ENCODE measurements around the gene ELMO3. TPM values are rescaled to one million over a fixed set of nuclear protein-coding genes. Genes with fewer than 3 reads are reported as not detected.

ELMO3 gene
- total and polyA plus RNA-seq, 2 experiments from 2014 or later: 0.15 to 1.1 TPM

- TF ChIP-seq, protein P1, sequence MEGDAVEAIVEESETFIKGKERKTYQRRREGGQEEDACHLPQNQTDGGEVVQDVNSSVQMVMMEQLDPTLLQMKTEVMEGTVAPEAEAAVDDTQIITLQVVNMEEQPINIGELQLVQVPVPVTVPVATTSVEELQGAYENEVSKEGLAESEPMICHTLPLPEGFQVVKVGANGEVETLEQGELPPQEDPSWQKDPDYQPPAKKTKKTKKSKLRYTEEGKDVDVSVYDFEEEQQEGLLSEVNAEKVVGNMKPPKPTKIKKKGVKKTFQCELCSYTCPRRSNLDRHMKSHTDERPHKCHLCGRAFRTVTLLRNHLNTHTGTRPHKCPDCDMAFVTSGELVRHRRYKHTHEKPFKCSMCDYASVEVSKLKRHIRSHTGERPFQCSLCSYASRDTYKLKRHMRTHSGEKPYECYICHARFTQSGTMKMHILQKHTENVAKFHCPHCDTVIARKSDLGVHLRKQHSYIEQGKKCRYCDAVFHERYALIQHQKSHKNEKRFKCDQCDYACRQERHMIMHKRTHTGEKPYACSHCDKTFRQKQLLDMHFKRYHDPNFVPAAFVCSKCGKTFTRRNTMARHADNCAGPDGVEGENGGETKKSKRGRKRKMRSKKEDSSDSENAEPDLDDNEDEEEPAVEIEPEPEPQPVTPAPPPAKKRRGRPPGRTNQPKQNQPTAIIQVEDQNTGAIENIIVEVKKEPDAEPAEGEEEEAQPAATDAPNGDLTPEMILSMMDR (IDR thresholded peaks at IDR 0.05; ENCODE audit: low read depth, low read length): no peak
- Histone ChIP-seq H3K36me3 (peaks cover 5% of the 10 kb centered on the region), H3K4me1 (ENCODE audit: low read depth) (no peaks in the 10 kb centered on the region), H3K4me3 (no peak overlapping the region), H3K9me3 (ENCODE audit: low read depth) (no peaks in the 10 kb centered on the region), H3K27ac (no peak overlapping the region), H3K27me3 (no peaks in the 10 kb centered on the region)
- no peak for DNase-seq (ENCODE audit: low read depth in 1 of 2, low spot score in 1 of 2)
Observed at GRCh38 chr16:67238806-67239470, 40.0 kb downstream of the ELMO3 start.

DNA sequence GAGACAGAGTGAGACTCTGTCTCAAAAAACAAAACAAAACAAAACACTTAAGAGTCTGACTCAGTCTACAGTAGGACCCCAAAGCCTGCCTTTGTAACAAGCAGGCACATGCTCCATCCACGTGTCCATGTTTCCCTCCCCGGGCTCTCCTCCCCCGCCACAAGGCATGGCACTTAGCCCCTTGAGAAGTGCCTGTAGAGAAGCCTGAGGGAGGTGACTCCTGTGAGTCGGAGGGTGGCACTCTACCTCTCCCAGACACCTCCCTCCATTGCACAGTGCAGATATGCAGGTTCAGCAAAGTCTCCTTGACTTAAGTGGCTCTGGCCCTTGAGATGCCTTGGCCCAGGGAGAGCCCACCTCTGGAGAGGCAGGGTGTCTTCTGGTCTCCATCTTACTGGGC, 41.6 kb downstream of the ELMO3 start:
- H3K9me3 ChIP-seq (ENCODE audit: low read depth): no peaks in the 10 kb centered on the region
- no peak for DNase-seq (ENCODE audit: low read depth in 1 of 2, low spot score in 1 of 2)
- TF ChIP-seq, protein P1 (IDR thresholded peaks at IDR 0.05; ENCODE audit: low read depth, low read length): no peak
- H3K27me3 ChIP-seq: no peaks in the 10 kb centered on the region
- H3K4me3 ChIP-seq: no peak overlapping the region
- no peaks in the 10 kb centered on the region for H3K4me1 ChIP-seq (ENCODE audit: low read depth)
- H3K27ac ChIP-seq: no peak overlapping the region
- peaks cover 5% of the 10 kb centered on the region for H3K36me3 ChIP-seq

DNA sequence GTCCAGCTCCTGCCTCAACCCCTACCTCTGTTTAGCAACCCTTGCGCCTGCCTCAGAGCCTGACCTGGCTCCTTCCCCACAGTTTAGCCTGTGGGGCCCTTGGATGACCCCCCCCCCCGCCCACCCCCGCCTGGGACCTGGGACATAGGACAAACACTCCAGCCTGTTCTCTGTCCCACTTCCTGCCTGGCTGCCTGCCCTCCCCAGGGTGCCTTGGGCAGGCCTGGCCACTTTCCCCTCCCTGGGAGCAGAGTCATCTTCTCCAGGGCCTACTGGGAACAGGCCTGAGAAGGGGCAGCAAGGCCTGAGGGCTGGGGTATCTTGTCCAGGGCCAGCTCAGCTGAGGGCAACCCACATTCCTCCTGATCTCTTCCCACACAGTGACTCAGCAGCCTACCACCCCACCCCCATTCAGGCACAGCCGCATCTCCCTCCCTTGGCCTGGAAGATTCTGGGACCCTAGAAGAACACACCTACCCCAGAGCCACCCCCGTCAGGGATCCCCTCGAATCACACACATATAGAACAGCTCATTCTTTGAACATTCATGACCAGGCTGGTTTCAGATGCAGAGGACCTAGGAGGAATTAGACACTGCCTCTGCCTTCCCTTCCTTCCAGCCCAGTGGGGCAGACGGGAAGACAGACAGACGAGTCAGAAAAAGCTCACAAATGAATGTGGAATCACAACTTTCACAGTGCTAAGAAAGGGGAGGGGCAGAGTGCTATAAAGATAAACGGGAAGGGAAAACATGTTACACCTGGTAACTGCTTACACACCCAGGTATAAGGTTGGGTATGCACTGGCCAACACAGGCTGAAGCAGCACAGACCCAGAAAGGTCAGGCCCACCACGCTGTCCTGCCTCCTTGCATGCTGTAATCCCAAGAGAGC, 42.3 kb downstream of the ELMO3 start:
- Histone ChIP-seq H3K36me3 (peaks cover 5% of the 10 kb centered on the region), H3K4me1 (ENCODE audit: low read depth) (no peaks in the 10 kb centered on the region), H3K4me3 (no peak overlapping the region), H3K9me3 (ENCODE audit: low read depth) (no peaks in the 10 kb centered on the region), H3K27me3 (no peaks in the 10 kb centered on the region), H3K27ac (no peak overlapping the region)
- peak in 1 of 2 donors; percentile 77 for DNase-seq (ENCODE audit: low read depth in 1 of 2, low spot score in 1 of 2)
- TF ChIP-seq, protein P1 (IDR thresholded peaks at IDR 0.05; ENCODE audit: low read depth, low read length): no peak

DNA sequence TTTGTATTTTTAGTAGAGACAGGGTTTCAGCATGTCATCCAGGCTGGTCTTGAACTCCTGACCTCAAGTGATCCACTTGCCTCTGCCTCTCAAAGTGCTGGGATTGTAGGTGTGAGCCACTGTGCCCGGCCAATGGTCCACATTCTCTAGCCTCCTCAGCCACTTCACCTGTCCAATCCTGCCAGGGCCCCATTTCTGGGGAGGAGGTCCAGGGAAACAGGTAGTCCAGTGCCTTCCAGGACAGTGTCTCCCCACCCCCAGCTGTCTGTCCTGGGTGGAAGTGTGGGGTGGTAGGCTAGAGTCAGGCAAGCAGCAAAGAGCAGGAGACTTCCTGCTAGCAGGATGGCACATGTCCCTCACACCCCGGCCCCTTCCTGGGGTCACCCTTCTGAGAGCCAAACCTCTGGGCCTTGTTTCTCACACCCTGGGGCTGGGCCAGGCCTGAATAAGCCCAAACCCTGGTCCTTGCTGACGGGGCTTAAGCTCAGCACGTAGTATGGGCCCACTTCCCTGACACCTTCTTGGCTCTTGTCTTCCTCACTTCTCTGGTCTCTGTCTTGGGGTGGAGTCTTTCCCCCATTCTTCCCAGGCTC, 43.3 kb downstream of the ELMO3 start:
- no peak for DNase-seq (ENCODE audit: low read depth in 1 of 2, low spot score in 1 of 2)
- TF ChIP-seq, protein P1 (IDR thresholded peaks at IDR 0.05; ENCODE audit: low read depth, low read length): no peak
- no peaks in the 10 kb centered on the region for H3K9me3 ChIP-seq (ENCODE audit: low read depth)
- H3K36me3 ChIP-seq: peaks cover 5% of the 10 kb centered on the region
- H3K4me1 ChIP-seq (ENCODE audit: low read depth): no peaks in the 10 kb centered on the region
- no peak overlapping the region for H3K27ac ChIP-seq
- no peak overlapping the region for H3K4me3 ChIP-seq
- H3K27me3 ChIP-seq: no peaks in the 10 kb centered on the region

DNA sequence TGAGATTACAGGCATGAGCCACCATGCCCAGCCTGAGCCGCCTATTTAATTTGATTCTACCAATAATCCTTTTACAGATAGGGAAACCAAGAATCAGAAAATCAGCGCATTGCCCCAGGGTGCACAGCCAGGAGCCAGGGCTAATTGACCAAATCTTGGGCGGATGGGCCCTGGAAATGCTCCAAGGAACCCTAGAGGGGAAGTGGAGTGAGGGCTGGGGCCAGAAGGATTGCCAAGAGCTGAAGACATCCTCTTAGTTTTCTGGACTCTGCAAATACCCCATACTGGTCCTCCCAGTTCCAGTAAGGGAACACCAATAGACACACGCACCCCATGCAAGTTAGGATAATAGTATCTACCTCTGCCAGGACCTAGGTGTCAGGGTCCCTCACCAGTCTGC, 44.5 kb downstream of the ELMO3 start:
- TF ChIP-seq, protein P1 (IDR thresholded peaks at IDR 0.05; ENCODE audit: low read depth, low read length): no peak
- Histone ChIP-seq H3K4me3 (no peak overlapping the region), H3K27me3 (no peaks in the 10 kb centered on the region), H3K9me3 (ENCODE audit: low read depth) (no peaks in the 10 kb centered on the region), H3K27ac (no peak overlapping the region), H3K36me3 (peaks cover 2% of the 10 kb centered on the region), H3K4me1 (ENCODE audit: low read depth) (peaks cover 5% of the 10 kb centered on the region)
- no peak for DNase-seq (ENCODE audit: low read depth in 1 of 2, low spot score in 1 of 2)
